Activated effector memory CD4-positive, alpha-beta T cell treated with Interleukin-2 at 50 U/mL for 16 hours (primary cell): Measurements from ENCODE around the gene C19orf85.
A peak's percentile ranks its signal among the peaks of the same experiment; 100 is the strongest.

Experiments
- DNase-seq: peaks from one replicate; pipeline ENCODE4 v3.0.0-alpha.2; 2020

Gene C19orf85

DNA sequence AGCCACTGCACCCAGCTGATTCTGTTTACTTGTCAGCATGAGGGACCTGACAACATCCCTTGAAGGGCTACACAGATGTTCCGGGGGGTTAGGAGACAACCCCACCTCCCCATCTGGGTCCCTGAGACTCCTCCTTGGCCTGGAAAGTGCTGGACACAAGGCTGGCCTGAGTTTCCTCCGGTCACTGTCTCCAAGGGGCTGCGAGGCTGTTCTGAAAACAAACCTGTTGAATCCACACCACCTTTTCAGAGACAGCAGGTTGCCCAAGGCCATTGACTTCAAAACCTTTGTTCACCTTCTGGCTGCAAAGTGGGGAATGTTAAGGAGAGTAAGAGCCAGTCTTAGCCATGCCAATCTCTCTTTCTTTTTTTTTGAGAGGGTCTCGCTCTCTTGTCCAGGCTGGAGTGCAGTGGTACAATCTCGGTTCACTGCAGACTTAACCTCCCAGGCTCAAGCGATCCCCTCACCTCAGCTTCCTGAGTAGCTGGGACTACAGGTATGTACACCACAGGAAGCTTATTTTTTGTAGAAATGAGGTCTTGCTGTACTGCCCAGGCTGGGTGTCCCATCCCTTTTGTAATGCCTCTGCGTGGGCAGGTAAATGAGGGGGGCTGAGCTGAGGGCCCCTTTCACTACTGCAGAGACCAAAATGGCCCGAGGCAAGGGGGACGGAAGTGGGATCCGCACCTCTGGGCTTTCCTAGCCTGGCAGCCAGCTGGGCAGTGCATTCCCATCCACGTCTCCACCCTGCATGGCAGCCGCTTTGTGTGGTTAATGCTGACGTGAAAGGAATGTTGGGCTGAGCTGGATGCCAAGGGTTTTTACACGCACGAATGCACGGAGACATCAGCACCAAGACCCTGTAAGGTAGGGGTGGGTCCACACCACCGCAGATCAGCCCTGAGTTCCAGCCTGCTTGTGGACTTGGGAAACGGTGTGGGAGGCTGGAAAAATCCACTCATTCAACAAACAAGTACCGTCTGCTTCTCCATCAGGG, 10.0 kb upstream of the C19orf85 start:
- no peak for DNase-seq

DNA sequence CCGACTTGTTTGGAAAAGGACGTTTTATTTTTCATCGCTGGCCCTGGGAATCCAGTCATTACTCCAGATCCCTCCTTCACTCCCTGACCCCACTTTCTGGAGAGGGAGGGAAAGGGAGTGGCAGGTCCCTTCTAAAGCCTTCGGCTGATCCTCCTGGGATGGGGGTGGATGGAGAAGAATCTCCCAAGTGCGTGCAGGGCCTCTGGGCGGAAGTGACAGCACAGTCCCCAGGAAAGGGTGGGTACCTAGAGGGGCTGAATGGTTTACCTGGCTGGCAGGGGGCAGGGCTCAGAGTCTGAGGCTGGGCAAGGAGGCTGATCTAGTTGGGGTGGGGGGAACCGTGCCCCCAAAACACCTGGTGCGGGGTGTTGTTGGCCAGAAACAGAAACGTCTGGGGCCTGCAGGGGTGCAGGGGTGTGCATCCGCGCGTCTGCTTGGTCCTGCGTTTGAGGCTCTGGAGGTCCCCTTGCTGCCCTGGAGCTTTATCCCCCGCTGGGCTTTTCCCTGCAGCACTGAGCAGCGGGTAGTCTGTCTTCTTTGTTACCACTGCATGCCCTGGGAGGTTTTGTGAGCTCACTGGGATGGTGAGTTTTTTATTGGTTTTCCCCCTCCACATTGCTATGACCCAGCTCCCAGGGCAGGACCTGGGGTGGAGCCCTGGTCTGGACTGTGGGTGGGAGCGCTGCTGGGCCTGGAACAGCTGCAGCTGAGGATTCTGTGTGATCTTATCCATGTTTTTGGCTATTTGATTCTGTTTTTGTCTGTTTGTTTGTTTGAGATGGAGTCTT, 8.9 kb upstream of the C19orf85 start:
- DNase-seq = no peak

DNA sequence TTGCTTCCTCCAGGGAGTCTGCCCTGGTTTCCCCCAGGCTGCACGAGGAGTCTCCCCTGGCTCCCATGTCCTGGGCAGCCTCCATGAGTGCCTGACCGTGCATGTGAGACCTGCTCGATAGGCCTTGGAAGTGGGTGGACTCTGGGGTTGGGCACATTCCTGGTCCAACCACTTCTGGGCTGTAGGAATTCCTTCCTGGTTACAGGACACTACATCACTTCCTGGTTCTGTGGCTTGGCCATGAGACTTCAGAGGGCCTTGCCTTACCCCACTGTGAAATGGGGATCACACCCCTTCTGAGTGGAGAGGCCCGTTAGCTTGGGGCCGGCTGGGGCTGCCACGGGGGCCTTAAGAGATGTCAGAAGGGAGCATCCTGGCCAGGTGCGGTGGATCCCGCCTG, 7.9 kb upstream of the C19orf85 start:
- DNase-seq = no peak

GRCh38 chr19:55471266-55471665, 6.7 kb upstream of the C19orf85 start:
- DNase-seq = no peak

GRCh38 chr19:55468054-55468393, 3.5 kb upstream of the C19orf85 start:
- DNase-seq = no peak

DNA sequence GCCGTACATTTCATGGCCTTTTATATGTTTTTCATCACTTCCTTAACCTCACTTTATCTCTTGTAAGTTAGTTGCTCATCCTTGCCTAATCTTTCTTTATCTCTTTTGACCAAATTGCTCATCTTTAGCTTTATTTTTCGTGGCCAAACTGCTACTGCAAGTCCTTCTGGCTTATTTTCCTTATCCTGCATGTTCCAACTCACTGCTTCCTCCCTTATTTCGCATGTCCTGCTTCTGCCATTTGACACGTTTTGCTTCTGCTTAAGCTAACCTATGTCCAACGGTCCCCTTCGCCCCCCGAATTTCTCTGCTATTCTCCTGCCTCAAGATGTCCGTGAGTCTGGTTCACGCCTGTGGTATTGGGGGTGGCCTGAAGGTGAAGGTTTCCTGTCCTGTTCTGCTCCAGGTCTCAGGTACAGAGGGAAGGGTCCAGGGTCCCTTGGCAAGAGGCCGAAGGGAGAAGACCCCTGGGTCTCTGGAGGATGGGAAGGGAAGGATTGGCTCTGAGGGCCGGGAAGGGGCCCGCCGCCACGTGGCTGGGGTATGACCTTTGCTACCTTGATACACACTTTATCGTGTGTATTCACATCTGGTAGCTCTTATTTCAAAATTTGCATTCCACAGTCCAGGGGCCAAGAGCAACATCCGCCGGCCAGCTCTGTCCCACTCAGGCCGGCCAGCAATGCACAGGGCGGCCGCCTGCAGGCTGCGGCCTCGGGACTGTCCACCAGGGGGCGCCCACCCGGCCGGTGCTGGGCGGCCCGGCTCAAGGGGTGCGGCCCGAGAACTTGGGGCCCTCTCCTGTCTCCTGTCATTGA, 2.9 kb upstream of the C19orf85 start:
- peak; percentile 48 for DNase-seq

GRCh38 chr19:55466241-55466614, 1.7 kb upstream of the C19orf85 start:
- DNase-seq = no peak

DNA sequence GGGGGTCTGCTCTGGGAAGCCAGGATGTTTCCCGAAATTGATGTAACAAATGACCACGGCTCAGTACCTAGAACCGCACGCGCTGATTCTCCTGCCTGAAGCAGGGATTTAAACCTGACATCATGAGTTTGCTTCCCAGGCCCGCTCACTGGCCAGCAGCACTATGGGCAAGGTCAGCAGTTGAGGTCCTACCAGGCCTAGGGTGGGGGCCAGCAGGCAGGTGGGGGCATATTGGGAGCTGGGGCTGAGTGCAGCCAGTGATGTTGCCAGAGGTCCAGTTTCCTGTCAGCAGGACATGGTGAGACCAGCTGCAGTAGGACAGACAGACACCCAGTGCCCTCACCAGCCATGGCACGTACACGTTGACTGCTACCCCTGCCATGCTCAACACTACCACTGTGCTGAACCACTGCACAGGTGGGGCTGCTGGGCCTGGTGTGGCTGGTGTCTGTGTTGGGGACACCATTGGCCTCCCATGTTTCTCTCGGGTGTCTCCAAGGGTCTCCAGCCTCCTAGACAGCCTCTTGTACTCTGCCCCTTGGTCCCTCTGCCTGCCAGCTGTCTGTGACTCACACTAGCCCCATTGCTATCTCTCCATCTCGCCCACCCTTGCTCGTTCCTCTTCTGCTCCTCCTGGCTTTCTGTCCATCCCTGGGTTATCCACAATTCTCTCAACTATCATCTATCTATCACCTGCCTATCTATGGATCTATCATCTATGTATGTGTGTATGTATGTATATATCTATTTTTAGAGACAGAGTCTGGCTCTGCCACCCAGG, 1.1 kb upstream of the C19orf85 start:
- no peak for DNase-seq

- DNase-seq = no peak
Observed at GRCh38 chr19:55464039-55464661, 401 bp downstream of the C19orf85 start.

DNA sequence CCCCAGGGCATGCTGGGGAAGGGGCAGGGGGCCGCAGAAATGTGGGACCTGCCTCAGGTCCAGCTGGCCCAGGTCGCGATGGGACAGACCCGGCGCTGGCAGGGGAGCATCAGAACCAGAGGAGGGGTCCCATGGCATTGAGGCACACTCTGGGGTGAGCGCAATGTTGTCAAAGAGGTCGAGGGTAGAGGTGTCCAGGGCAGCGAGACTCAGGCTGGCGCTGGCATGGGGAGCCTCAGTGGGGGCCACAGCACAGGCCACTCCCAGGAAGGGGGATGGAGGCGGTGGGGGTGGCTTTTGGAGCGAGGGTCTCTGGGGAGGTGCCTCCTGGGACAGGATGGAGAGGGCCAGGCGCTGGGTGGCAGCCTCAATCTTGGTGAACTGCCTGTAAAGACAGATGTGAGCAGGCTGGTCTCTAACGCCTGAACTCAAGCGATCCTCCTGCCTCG, 944 bp downstream of the C19orf85 start:
- no peak for DNase-seq

DNA sequence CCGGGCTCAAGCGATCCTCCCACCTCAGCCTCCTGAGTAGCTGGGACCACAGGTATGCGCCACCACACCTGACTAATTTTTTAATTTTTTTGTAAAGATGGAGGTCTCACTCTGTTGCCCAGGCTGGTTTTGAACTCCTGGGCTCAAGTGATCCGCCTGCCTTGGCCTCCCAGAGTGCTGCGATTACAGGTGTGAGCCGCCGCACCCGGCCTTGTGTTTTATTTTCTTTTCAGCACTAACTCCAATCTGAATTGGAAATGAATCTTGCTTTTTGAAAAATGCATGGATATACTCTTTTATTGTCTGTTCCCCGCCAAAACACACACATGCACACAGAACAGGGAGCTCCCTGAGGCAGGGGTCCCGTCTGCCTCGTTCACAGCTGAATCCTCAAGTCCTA, 1.8 kb downstream of the C19orf85 start:
- DNase-seq = no peak

- DNase-seq = no peak
Observed at GRCh38 chr19:55461974-55462626, 2.5 kb downstream of the C19orf85 start.

DNA sequence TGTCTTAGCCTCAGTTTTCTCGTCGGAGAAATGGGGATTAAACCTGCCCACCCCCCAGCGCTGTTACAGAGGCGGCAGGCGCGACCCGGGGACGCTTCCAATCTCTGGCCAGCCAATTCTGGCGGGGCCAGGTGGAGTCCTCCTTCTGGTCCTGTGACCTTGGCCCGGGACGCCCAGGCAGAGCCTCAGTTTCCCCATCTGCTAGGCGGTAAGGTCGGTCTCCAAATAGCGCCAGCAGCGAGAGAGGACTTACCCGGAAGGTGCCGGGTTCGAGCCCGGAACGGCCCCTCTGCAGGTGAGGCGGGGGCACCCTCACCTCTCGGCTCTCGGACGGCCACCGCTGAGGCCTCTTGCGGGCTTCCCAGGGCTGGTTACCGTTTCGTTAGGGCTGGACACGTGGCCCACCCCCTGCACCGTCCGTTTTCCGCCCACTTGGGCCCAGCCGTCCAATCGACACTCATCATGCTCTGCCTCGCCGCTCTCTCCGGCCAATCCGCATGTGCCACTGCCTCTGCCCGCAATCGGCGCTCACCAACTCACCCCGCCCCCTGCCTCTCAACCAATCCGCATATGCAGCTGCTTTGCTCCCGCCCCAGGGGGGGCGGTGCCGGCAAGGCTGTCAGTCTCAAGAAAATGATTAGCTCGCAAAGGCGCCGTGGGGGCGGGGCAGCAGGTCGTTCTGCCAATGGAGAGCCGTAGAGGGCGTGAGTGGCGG, 3.1 kb downstream of the C19orf85 start, which contains the start of gene ISOC2:
ISOC2 (minus strand) TSS at position 384 of the 715 bp plus-strand sequence. CDS start 5,156 bp downstream, outside the sequence.
- DNase-seq = peak; percentile 100

DNA sequence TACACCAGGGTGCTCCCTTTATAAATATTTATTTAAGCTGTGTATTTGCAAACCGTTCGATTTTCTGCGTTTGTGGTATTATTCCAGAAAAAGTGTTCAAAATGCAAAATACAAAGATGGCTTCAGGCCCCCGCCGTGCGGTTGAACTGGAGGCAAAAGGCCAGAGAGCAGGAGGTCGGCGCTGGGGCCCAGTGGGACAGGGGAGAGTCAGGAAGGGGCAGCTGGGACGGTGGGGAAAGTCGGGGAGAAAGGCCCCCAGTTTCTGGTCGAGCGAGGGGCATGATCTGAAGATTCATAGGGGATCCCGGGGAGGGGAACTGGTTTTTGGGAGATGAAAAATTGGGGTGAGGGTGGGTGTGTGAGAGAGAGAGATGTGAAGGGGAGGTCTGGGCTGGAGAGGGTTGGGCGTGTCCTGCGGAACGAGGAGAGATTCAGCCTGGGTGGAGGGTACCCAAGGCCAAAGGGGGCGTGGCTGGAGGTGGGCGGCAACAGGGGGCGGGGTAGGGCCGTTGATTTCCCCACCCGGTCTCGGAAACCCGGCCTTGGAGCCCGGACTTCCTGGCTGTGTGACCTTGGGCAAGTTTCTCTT, 3.8 kb downstream of the C19orf85 start:
- no peak for DNase-seq

GRCh38 chr19:55459950-55460657, 4.4 kb downstream of the C19orf85 start:
- DNase-seq = no peak

- no peak for DNase-seq
Observed at GRCh38 chr19:55459551-55459949, 5.0 kb downstream of the C19orf85 start.

GRCh38 chr19:55457683-55458457, 6.7 kb downstream of the C19orf85 start:
- DNase-seq = no peak

- DNase-seq = no peak
Observed at GRCh38 chr19:55456347-55456746, 8.2 kb downstream of the C19orf85 start.
